Activated CD8-positive, alpha-beta memory T cell treated with anti-CD3 and anti-CD28 coated beads for 36 hours (primary cell): ENCODE data around the gene EYS. TPM values are rescaled to one million over a fixed set of nuclear protein-coding genes. Genes with fewer than 3 reads are reported as not detected.

ENCODE experiments used
- CTCF ChIA-PET: fragments of 350-600 bp; sonication (Branson Sonifier 250); formaldehyde crosslinking; loops from one replicate; lab custom pipeline; 2021; ENCODE audit warnings: antibody characterized with exemption; lab: Charles Lee
- POLR2A ChIA-PET: fragments of 350-600 bp; sonication (Branson Sonifier 250); formaldehyde crosslinking; loops from one replicate; lab custom pipeline; 2021; ENCODE audit warnings: antibody characterized with exemption; lab: Charles Lee
- total RNA-seq, 2 experiments: library from RNA; stranded (reverse); gene quantifications; one replicate each; pipeline ENCODE4 v1.2.3, GENCODE V29; 2021

The EYS gene
- total RNA-seq, 2 experiments from 2014 or later, result not detected

DNA sequence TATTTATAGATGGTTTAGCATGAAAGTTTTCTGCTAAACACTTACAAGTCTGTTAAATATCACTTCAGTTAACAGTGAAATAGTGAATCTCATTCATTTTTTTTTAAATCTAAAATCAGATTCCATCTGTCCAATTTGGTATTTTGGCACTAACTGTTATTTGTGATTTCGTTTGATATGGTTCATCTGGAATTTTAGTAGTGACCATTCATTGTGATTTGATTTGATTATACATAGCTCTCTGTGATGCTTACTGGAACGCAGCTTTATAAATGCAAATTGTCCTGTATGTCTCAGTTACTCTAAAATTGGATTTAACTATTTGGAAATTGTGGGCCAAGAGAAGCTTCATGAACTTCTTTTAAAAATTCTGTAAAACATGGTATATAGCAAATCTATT is 571.5 kb downstream of the EYS start:
- ChIA-PET POLR2A (no interaction called here), CTCF (no interaction called here)

DNA sequence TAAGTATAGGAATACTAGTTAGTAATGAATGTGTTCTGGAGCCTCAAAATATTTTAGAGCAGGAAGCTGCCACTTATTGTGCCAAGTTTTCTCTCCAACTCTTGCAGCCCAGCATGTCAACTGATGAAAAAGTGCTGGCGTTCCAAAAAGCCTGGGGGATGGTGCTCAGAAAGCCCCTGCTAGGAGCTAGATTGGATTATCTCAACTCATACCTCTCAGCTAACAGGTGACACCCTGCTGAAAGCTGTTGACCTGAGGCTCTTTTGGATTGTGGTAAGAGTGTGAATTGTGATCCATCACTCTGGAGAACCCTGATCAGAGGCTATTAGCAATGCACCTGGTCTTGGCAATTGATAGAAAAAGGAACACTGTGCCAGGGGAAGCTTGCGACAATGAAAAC is 580.4 kb downstream of the EYS start:
- POLR2A ChIA-PET, result no interaction called here

DNA sequence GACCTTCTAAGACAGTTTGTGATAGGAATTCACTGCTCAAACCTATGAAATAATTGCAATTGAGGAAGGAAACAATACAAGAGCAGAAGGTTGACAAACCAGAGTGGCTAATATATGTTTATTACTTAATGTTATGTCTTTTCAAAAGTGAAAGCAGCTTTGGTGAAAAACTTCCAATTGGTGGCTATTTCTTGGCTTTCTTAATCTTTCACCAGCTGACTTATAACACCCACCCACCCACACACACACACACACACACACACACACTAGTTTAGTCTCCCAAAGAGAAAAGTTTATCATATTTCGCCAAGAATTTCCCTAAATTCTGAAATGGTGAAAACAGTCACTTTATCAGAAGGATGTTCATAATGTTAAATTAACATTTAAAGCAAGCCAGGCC is 583.5 kb downstream of the EYS start:
- ChIA-PET CTCF (no interaction called here), POLR2A (no interaction called here)

More for the DNA sequence above, 580.4 kb downstream of the EYS start:
- CTCF ChIA-PET, result no interaction called here

DNA sequence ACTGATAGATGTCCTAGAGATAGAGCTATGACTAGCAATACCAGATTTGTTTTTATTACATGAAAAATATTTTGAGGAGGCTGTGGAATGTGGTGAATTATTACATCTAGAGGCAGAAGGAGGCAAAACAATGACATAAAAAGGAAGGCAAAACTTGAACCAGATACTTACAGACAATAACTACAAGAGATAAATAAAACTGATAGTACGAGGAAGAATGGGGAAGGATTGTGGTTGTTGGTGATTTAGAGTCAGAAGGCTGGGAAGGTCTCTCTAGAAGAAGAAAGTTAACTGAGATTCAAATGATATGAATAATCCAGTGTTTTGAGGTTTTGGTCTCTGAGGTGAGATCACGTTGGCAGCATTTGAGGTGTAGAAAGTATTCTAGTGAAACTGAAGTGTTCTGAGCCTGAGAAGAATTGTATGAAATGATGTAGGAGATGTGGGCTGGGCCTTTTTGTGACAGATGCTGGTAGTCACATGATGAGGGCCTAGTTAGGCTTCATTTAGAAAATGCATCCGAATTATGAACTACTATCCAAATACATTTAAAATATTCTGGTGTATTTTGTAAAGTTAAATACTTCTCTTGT is 589.1 kb downstream of the EYS start:
- ChIA-PET POLR2A (no interaction called here), CTCF (no interaction called here)

DNA sequence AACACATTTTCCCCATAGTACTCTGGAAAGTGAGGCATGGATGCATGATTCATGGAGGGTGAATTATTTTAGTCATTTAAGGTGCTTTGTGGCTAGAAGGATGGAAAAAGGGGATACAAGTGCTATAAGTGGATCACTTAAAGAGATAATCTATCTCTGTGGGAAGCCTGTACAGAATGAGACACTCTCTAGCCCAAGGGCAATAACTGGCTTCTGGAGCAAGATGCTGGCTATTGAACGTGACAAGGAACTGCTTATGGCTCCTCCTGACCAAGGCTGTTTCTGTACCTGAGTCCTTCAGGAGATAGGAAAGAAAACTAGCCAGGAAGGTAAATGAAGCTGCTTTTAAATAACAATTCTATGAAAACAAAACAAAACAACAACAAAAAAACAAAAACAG is 590.7 kb downstream of the EYS start:
- ChIA-PET CTCF (no interaction called here), POLR2A (no interaction called here)

DNA sequence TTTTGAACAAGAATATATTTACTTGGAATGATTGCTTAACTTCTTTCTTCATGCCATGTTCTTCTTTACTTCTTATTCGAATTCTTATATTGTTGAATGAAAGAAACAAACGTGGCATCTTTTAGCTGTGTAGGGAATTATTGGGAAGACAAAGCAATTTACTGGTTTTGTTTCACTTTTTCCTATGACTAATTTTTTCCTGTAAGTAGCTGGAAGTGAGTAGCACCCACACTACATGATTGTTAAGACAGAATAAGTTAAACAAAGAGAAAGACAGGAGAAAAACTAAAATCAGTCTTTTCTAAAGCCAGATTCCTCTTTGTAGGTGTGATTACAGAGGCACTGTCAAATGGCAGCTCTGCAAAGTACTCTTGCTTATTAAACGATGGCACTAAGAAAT is 593.4 kb downstream of the EYS start:
- CTCF ChIA-PET, result no interaction called here
- POLR2A ChIA-PET, result no interaction called here

DNA sequence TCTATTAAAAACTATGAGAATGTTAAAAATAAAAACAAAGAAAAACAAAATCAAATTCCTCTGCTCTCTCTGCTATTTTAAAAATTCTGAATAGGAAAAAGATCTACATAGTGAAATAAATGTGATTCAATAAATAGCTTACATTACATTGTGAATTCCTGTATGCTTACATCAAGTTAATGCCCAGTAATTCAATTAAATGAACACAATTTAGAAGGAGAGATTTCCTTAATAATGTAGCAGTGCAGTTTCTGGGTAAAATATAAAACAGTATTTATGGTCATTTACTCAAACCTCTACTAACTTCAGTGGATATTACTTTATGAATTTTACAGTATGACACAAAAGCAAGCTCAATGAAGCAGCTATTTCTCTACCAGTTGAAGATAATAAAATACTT is 594.6 kb downstream of the EYS start:
- ChIA-PET POLR2A (no interaction called here), CTCF (no interaction called here)

DNA sequence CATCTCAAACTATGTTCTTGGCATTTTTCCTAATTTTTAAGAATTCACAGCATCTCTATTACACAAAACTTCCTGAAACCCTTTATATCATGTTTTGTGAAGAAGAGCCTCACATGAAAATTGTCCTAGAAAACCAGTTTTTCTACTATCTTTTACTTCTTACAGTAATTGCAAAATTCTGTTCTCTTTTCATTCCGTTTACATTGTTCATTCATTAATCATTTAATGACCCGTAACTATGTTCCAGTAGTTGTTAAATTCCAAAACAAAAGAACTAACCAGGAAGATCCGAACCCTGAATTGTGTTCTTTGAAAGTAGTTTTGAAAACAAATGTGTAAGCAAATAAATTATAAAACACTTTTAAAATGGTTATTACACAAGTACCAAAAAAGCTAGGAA is 597.0 kb downstream of the EYS start:
- ChIA-PET POLR2A (no interaction called here), CTCF (no interaction called here)

DNA sequence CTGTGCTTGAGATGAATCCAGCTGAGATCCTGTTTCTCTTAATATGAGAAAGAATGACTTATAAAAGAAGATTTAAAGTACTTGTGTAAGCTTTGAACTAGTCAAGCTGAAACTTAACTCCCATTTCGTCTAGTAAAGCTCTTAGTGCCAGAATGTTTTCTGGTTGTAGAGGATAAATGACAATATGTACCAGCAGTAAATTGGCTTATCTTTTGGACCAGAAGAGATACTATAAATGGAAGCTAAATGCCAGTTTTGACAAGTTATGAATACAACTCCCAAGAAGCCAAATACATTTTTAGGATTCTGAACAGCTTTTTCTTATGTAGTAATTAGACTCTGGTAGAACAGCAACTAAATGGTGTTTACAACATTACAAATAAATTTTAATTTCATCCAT is 608.7 kb downstream of the EYS start:
- POLR2A ChIA-PET, result no interaction called here
- CTCF ChIA-PET, result no interaction called here

DNA sequence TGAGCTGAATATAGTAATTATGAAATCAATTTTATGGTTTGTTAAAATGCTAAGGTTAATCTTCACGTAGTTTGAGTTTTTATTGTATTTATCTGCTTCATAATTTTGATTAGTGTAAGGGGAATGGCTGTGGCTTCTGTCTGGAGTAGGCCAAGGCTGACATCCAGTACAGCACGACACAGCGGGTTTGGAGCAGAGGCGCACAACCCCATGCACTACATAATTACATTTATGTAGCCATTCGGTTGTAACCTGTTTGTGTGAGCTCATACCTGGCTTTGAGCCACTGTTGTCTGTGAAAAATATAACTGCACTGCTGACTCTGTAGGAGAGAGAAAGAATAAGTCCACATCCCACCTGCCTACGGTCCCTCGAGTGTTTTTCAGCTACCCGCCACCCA is 615.5 kb downstream of the EYS start:
- POLR2A ChIA-PET, result no interaction called here
- CTCF ChIA-PET, result no interaction called here

DNA sequence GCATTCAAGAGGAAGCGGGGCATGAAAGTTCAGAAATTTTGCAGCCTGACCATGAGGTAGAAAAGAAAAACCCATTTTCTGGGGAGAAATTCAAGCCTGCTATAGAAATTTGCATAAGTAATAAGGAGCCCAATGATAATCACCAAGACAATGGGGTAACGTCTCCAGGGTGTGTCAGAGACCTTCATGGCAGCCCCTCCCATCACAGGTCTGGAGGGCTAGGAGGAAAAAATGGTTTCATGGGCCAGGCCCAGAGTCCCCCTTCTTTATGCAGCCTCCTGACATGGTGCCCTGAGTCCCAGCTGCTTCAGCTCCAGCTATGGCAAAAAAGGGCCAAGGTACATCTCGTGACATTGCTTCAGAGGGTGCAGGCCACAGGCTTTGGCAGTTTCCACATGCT is 618.5 kb downstream of the EYS start:
- ChIA-PET POLR2A (no interaction called here), CTCF (no interaction called here)

DNA sequence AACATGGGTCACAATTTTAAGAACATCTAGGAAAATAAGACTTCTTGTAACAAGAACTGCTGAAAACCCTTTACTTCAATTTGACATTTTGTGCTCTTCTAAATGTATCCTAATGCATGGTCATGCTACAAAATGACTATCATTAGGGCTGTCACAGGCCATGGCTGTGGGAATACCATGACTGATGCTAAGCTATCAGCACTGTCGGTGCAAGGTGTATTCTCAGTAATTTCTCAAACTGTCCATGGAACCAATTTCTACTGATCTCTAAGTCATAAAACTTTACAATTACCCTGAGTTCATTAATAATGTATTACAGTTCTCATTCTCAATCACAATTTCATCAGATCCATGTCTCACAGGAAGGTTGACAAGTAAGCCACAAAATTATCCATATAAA is 625.3 kb downstream of the EYS start:
- POLR2A ChIA-PET, result no interaction called here
- CTCF ChIA-PET, result no interaction called here

DNA sequence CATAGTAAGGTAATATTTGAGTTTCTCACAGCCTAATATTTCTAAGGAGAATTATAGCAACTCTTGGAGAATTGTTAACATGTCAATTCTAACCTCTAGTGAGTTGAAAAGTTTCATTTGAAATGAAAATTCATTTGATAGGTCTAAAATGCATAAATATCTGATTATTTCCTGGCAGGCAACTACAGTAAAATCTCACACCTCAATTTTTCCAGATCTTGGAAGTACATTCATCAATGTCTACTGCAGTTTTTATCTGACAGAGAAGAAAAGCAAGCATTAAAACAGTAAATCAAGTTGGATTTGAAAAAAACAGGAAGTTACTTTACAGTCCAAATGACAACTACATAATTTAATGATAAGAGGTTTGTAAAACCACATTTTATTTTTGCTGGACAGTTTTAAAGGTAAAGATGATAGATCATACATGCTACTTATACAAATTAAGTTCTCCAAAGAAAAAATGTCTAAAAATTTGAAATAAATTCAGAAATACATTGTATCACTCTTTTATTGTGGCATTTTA is 631.3 kb downstream of the EYS start:
- CTCF ChIA-PET, result no interaction called here
- POLR2A ChIA-PET, result no interaction called here

DNA sequence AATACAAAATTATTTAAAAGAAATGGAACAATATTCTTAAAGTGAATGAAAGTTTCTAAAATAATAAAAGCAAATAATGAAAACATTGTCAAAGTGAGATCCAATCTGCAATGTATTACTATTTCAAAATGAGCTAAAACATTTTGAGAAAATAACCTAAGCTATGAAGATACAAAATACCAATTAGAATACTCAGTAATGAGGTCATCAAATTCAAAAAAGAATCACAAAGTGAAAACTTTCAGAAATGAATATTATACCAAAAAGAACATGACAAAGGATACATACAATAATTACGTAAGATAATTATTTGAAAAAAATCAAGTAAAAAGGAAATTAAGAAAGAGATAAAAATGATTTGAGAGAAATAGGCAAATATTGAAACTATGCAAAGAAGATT is 634.5 kb downstream of the EYS start:
- POLR2A ChIA-PET, result no interaction called here
- CTCF ChIA-PET, result no interaction called here

DNA sequence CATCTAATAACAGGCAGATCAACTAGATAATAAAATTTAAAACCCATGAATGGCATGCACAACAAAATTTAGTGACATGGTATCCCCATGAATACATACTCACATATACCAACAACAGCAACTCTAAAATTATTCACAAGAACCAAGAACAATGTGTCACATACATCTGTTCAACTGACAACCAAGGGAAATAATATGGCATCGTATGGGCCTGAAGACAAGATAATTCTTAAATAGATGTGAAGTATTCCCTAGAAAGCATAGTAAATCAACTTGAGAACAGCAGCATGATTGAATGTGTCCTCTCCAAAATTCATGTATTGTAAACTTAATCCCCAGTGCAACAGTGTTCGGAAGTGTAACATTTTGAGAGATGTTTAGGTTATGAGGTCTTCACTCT is 635.5 kb downstream of the EYS start:
- ChIA-PET POLR2A (no interaction called here), CTCF (no interaction called here)

DNA sequence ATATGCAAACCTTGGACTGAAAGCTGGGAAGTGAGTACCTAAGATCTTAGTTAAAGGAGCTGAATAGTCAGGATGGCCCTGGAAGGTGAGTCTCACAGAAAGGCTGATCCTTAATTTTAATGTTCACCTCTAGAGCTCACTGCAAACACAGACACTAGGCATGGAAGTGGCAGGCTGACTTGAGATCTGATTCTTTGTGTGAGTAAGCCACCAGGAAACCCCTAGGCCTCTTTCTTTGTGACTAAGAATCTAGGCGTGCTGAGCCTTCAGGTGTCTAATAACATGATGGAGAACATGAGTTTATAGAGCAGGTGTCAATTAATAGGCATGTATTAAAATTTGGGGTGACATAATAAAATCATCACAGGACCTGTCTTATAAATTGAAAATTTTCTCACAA is 642.2 kb downstream of the EYS start:
- ChIA-PET CTCF (no interaction called here), POLR2A (no interaction called here)

DNA sequence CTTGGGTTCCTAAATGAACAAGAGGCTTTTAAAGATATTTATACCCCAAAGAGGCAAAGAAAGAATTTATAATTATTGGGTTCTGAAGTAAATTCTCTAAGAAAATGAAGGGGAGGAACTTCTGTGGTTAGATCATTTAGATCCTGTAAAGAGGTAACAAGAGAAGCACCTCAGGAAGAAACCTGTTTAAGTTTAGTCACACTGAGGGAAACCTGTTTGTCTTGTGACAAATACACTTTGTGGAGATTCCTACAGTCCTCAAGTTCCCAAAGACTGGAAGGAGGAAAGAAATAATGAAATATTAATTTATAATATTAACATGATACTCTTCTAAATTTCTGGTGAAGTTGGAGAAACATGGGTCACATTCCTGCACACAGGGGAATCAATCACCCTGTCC is 647.5 kb downstream of the EYS start:
- ChIA-PET POLR2A (no interaction called here), CTCF (no interaction called here)

DNA sequence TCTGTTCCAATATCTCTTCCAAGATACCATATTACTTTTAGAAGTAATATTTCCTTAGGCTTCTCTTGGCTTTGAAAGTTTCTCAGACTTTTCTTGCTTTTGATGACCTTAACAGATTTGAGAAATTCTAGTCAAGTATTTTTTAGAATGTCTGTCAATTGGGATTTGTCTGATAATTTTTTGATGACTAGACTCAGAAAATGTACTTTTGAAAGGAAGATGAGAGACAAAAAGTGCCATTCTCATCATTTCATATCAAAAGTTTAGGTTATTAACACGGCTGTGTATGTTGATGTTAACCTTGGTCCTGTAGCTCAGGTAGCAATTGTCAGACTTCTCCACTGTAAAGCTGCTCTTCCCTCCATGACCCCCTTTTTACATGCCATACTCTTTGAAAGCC is 651.5 kb downstream of the EYS start:
- ChIA-PET CTCF (no interaction called here), POLR2A (no interaction called here)

DNA sequence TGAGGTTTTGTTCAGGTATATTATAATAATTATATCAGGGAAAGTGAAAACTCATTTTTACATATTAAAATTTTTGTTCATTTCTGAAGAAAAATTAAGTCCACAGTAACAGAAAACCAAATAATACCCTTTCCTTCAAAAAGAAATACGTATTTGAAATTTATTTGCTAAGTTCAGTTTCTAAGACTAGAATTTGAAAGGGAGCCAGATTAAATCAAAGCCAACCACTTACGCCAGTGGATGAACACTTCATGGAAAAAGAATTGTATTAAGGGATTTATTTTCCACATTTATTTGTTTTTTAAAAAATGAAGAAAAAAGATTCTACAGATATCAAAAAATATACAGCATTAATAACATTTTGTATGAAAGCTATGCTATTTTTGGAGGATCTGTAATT is 654.4 kb downstream of the EYS start:
- ChIA-PET CTCF (no interaction called here), POLR2A (no interaction called here)

DNA sequence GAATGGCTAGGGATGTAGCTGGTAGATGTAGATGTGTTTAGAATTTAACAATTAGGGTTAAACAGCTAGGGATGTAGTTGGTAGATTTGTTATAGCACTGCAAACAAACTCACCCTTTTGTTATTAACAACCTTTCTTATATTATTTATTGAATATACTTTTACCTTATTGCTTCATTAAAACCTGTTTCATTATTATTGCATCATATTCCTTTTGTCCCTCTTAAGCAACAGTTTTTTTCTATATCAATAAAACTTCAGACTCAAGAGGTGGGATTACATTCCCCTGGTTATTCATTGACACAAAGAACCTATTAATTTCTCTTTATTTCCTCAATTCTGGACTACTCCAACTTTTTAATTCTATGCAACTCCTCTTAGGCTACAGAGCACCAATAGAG is 661.2 kb downstream of the EYS start:
- ChIA-PET CTCF (no interaction called here), POLR2A (no interaction called here)

DNA sequence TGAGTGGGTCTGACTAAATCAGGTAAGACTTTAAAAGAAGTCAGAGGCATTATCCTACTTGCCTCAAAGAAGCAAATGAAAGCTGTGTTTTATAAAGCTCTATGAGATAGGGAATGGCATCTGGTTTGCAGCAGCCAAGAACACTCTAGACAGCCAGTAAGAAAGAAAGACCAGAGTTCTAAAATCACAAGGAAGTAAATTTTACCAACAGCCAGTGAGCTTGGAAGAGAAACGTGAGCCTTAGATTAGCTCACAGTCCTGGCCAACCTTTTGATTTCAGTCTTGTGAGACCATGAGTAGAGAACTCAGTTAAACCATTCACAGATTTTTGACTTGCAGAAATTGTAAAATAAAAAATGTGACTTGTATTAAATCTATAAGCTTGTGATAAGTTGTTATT is 693.0 kb downstream of the EYS start:
- CTCF ChIA-PET, result no interaction called here
- POLR2A ChIA-PET, result no interaction called here

DNA sequence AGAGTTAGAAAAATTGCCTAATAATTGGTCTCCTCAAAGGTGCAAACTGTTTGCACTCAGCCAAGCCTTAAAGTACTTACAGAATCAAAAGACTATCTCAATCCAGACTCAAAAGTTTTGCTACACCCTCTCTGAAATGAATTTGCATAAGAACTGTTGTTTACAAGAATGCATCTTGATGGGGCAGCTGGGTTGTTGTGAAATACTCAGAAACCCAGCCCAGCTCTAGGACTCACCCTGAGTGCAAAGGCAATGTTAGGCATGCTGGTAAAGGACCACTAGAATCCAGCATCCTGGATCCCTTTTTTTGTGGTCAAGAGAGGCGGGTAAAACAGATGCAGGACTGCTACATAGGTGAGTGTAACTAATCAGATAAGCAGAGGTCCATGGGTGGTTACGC is 700.2 kb downstream of the EYS start:
- ChIA-PET POLR2A (no interaction called here), CTCF (interaction anchor here (0.7 kb wide), 1 partner anchor 40 kb away, joined by 4 read pairs; no protein-coding TSS in a partner anchor)
